GM18502 (cell line): ENCODE results near the gene CEP350.
A peak's percentile ranks its signal among the peaks of the same experiment; 100 is the strongest.
"Not testable (repeated sequence)": the region's sequence is repeated elsewhere in the genome, so short reads cannot be mapped to it uniquely, and the experiment has no call there.

Experiments
- ATAC-seq: cut with Tn5 transposase; IDR thresholded peaks from one replicate; pipeline ENCODE4 v1.9.1; 2021; ENCODE audit warnings: mild to moderate bottlenecking; ENCODE audit not compliant: unreplicated experiment, poor library complexity

Gene CEP350

GRCh38 chr1:179984101-179984500, 29.5 kb downstream of the CEP350 start:
- no peak for ATAC-seq

- ATAC-seq: no peak
Measured at GRCh38 chr1:179984942-179985341, 30.3 kb downstream of the CEP350 start.

GRCh38 chr1:179990847-179991246, 36.2 kb downstream of the CEP350 start:
- ATAC-seq: no peak

- ATAC-seq: no peak
Measured at GRCh38 chr1:179995576-179995975, 41.0 kb downstream of the CEP350 start.

- ATAC-seq: peak; percentile 66
Measured at GRCh38 chr1:179996099-179996498, 41.5 kb downstream of the CEP350 start.

- no peak for ATAC-seq
Measured at GRCh38 chr1:180000575-180000974, 46.0 kb downstream of the CEP350 start.

- no peak for ATAC-seq
Measured at GRCh38 chr1:180002437-180002836, 47.8 kb downstream of the CEP350 start.

GRCh38 chr1:180003026-180003695, 48.6 kb downstream of the CEP350 start:
- ATAC-seq: peak; percentile 92

- ATAC-seq: not testable (repeated sequence)
Measured at GRCh38 chr1:180006762-180007161, 52.2 kb downstream of the CEP350 start.

- no peak for ATAC-seq
Measured at GRCh38 chr1:180020017-180020416, 65.4 kb downstream of the CEP350 start.

GRCh38 chr1:180026556-180026955, 71.9 kb downstream of the CEP350 start:
- ATAC-seq: no peak

- ATAC-seq: no peak
Measured at GRCh38 chr1:180027949-180028445, 73.4 kb downstream of the CEP350 start.

- ATAC-seq: no peak
Measured at GRCh38 chr1:180028864-180029263, 74.3 kb downstream of the CEP350 start.

- ATAC-seq: no peak
Measured at GRCh38 chr1:180029524-180030135, 75.0 kb downstream of the CEP350 start.

- no peak for ATAC-seq
Measured at GRCh38 chr1:180031664-180032063, 77.1 kb downstream of the CEP350 start.

- no peak for ATAC-seq
Measured at GRCh38 chr1:180033390-180033789, 78.8 kb downstream of the CEP350 start.

GRCh38 chr1:180040034-180040433, 85.4 kb downstream of the CEP350 start:
- no peak for ATAC-seq

GRCh38 chr1:180041582-180041981, 87.0 kb downstream of the CEP350 start:
- no peak for ATAC-seq

GRCh38 chr1:180042988-180043622, 88.5 kb downstream of the CEP350 start:
- no peak for ATAC-seq

GRCh38 chr1:180043785-180044184, 89.2 kb downstream of the CEP350 start:
- ATAC-seq: no peak

- ATAC-seq: no peak
Measured at GRCh38 chr1:180046674-180047073, 92.1 kb downstream of the CEP350 start.
